NCI-H1092 (cell line): ENCODE results near the gene ATL2.
"Not testable (repeated sequence)": the region's sequence is repeated elsewhere in the genome, so short reads cannot be mapped to it uniquely, and the experiment has no call there.

Experiments
- DNase-seq: peaks from one replicate; lab custom pipeline; 2025; lab: John Stamatoyannopoulos, UW

Gene ATL2

DNA sequence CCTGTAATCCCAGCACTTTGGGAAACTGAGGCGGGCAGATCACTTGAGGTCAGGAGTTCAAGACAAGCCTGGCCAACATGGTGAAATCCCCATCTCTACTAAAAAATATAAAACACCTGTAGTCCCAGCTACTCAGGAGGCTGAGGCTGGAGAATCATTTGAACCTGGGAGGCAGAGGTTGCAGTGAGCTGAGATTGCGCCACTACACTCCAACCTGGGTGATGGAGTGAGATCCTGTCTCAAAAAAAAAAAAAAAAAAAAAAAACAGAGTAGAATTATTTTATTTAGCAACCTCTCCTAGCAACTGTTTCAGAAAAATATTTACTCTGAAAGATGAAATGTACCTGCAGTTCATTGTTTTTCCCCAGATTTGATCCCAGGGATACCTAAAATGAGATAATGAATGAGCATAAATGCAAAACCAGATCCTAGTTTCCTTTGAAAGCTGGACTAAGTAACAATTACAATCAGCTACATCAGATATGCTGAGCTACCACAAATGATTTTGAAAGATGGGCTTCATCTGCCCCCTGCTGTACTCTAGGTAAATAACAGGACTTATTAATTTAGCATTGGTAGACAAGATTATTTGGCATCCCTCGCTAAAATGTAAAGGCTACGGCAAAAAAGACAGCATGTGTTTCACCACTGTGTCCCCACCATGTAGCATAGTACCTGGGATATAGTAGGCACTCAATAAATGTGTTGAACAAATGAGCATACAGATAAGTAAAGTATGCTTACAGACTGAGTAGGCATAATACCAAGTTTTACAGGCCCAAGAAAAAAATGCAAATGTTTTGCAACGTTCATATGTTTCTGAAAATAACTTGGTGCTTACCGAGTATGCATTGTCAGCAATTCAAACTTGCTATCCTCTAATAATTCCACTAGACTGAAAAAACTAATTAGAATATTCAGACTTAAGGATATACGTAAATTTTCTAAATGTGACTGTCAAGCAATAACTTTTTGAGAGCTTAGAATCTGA, 102.5 kb downstream of the ATL2 start:
- DNase-seq: peak; percentile 11

GRCh38 chr2:38271697-38272096, 105.4 kb downstream of the ATL2 start:
- DNase-seq: no peak

DNA sequence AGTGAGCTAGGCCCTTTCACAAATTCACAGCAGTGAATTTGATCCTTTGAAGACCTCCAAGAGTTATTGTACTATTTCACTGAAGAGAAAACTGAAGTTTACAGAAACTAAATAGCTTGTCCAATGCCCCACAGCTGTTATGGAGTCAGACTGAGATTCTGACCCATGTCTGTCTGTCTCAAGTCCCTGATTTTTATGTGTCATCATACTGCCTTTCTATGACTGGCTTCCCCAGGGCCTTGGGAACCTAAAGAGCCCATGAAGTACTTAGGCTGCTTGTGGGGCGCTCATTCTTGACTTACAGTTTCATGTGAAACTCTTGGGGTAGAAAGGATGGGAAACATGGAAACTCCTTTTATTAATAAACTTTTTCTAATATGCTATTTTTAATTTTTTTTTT, 107.7 kb downstream of the ATL2 start:
- no peak for DNase-seq

GRCh38 chr2:38268691-38269327, 108.3 kb downstream of the ATL2 start:
- no peak for DNase-seq

GRCh38 chr2:38268001-38268400, 109.1 kb downstream of the ATL2 start:
- DNase-seq: no peak

- DNase-seq: no peak
These were observed 109.7 kb downstream of the ATL2 start for GRCh38 chr2:38267270-38267925.

GRCh38 chr2:38266382-38267061, 110.6 kb downstream of the ATL2 start:
- DNase-seq: no peak

GRCh38 chr2:38265461-38265860, 111.6 kb downstream of the ATL2 start:
- DNase-seq: no peak

DNA sequence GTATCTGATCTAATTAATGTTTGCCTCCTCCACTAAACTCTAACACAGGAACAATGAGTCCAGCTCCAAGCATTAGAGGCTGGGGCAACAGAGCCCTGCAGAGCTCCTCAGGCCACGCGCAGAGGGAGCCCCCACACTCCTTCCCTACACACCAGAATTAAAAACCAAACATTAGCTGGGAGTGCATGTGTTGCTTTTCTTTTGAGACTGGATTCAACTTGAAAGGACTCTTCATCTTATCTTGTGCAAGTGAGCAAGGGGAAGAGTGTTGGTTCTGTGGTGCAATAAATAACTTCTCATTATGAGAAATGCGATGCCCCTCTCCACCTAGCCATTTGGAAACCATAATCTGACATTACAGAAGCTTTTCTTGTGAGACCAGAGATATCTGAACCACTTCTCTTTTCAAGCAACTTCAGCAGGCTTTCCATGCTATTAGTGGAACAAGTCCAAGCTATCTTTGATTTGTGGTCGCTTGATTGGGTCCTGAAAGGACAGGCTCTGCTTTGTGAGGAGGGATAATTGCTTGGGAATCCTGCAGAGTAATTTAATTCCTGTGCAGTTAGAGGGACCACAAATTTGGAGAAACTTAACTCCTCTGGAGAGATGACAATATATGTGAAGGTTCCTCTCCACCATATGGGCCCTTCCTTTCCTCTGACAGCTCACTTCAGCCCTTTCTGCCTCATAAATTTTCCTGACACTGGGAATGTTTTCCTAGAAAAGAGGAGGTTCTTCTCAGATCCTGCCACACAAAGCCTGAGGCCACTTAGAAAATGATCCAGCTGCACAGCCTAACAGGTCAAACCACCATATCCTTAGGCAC, 112.5 kb downstream of the ATL2 start:
- DNase-seq: no peak

- no peak for DNase-seq
These were observed 113.8 kb downstream of the ATL2 start for GRCh38 chr2:38263293-38263692.

- DNase-seq: no peak
These were observed 114.8 kb downstream of the ATL2 start for GRCh38 chr2:38262069-38262871.

GRCh38 chr2:38261569-38262068, 115.5 kb downstream of the ATL2 start:
- DNase-seq: no peak

GRCh38 chr2:38260972-38261371, 116.1 kb downstream of the ATL2 start:
- DNase-seq: no peak

DNA sequence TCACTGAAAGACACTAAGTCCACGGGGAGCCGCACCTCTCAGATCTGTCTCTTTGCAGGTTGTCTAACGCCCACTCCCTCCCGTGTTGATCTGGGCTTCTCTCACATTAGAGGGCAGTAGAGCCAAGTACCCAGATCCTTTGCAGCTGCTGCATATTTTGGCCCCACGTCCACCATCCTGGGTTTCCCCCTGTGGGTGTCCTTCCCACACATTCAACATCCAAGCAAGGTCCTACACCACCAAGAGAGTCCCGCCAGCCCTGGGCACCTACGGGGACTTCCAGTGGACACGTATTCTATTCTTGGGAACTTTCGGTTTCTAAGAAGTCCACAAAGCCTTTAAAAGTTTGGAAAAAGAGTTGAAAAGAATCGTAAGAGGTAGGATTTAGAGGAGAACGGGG, 116.6 kb downstream of the ATL2 start:
- DNase-seq: no peak

DNA sequence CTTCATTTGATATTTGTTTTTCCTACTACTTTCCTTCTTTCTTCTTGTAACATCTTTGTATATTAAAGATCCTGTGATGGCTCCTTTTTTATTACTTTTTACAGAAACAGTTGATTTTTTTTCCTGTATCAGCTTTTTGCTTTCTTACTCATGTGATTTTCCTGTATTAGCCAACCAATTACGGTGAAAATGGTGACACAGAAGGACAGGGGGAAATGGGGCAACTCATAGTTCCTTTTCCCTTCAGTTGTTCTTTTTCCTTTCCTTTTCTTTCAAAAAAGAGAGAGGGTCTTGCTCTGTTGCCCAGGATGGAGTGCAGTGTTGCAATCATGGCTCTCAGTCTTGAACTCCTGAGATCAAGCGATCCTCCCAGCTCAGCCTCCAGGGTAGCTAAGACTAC, 117.8 kb downstream of the ATL2 start:
- DNase-seq: no peak

GRCh38 chr2:38257680-38258079, 119.4 kb downstream of the ATL2 start:
- not testable (repeated sequence) for DNase-seq

DNA sequence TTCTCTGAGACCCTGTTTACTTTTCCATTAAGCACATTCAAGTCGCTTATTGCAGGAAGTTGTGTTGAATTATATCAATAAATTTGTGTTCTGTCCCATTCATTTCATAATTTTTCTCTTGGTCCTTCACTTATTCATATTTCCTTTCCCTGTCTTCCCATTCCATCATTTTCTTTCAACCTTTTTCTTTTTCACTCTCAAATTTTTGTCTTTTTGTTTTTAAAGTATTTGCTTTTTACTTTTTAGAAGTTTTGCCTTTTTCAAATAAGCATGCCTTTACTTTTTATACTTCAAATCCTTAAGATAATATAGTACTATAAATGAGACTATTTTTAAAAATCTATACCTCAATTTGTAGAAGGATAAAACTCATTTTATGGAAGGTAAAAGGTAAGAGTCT, 120.5 kb downstream of the ATL2 start:
- no peak for DNase-seq

GRCh38 chr2:38255211-38255610, 121.9 kb downstream of the ATL2 start:
- no peak for DNase-seq

DNA sequence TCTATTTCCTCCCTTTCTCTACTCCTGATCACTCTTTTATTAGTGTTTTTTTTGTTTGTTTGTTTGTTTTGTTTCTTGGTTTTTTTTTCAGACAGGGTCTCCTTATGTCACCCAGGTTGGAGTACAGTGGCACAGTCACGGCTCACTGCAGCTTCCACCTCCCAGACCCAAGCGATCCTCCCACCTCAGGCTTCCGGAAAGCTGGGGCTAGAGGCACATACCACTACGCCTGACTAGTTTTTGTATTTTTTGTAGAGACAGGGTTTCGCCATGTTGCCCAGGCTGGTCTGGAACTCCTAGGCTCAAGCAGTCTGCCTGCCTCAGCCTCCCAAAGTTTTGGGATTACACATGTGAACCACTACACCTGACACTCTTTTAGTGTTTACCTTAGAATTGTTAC, 122.3 kb downstream of the ATL2 start:
- DNase-seq: no peak

DNA sequence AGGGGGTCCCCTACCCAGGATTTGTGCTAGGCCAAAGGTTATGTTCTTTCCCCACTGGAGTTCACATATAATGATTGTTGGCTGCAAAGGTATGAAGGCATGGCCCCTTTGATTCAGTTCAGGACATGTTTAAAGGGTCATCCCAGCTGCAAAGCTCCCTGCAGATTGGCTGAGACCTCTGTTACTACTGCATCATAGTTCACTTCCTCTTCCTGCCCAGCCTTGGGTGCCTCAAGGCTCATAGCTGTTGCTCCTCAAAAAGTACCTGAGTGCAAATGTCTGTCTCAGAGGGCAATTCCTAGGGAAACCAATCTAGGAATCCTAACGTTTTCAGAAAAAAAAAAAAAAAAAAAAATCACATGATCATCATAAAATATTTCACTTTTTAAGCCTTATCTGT, 125.1 kb downstream of the ATL2 start:
- no peak for DNase-seq
